Right atrium auricular region (tissue), 2 donors: ENCODE measurements around the gene ENTHD1. TPM values are rescaled to one million over a fixed set of nuclear protein-coding genes. Genes with fewer than 3 reads are reported as not detected.

Source experiments
- DNase-seq: peaks from one replicate; pipeline ENCODE4 v3.0.0-alpha.2; 2019; ENCODE audit warnings: low spot score
- H3K27ac ChIP-seq, 2 donors: fragments of 200-600 bp; sonication (generic); 1 replicate in 1 of 2; 2 replicates in 1 of 2; pipeline ENCODE4 v1.5.1; 2016 to 2019
- H3K27me3 ChIP-seq, 2 donors: fragments of 200-600 bp; sonication (generic); one replicate each; pipeline versions ENCODE4 v1.5.1 to v1.6.0; 2017 to 2019
- H3K36me3 ChIP-seq: fragments of 200-600 bp; sonication (generic); one replicate; pipeline ENCODE4 v1.5.1; 2016
- H3K4me1 ChIP-seq, 2 donors: fragments of 200-600 bp; sonication (generic); one replicate each; pipeline versions ENCODE4 v1.5.1 to v1.6.0; 2017 to 2019
- H3K4me3 ChIP-seq, 2 donors: fragments of 200-600 bp; sonication (generic); 1 replicate in 1 of 2; 2 replicates in 1 of 2; pipeline ENCODE4 v1.5.1; 2017 to 2019; ENCODE audit warnings: mild to moderate bottlenecking in 1 of 2, moderate library complexity in 1 of 2
- H3K9me3 ChIP-seq, 2 donors: fragments of 200-600 bp; sonication (generic); one replicate each; pipeline ENCODE4 v1.5.1; 2019
- total RNA-seq, 2 donors: library from RNA; depleted of rRNA; stranded (reverse); fragments of >200 nt; gene quantifications; one replicate each; pipeline ENCODE4 v1.1.0, GENCODE V29; 2016
- TF ChIP-seq, protein P1 (sequence below), 2 donors: fragments of 200-600 bp; sonication (generic); IDR thresholded peaks; one replicate each; pipeline ENCODE4 v1.5.1; 2019; ENCODE audit warnings: antibody characterized with exemption in 2 of 2

ENTHD1 gene, protein sequence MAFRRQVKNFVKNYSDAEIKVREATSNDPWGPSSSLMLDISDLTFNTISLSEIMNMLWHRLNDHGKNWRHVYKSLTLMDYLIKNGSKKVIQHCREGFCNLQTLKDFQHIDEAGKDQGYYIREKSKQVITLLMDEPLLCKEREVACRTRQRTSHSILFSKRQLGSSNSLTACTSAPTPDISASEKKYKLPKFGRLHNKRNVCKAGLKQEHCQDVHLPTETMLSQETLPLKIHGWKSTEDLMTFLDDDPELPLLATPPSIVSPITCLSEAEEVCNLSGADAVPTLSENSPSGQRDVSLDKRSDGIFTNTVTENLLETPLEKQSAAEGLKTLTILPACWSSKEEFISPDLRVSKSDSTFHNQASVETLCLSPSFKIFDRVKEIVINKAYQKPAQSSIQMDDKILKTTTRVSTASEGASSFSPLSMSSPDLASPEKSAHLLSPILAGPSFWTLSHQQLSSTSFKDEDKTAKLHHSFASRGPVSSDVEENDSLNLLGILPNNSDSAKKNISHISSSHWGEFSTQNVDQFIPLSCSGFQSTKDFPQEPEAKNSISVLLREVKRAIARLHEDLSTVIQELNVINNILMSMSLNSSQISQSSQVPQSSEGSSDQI
- not detected for total RNA-seq

DNA sequence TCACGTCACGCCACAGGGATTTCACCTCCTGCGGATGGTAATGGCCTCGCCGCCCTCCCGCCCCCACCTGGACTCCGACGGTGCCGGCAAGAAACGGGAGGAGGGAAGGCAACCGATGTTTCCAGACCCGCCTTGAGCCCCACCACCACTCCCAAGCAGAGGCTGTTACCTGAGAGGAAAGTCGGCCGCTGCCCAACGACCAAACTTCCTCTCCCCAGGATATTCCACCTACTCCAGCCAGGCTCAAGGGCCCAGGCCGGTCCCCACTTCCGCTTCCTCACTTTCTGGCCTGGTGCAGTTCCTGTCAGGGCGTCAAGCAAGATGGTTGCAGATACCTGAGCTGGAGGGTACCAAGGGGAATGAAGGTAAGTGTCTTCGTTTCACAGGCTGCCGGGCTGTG is at the start of gene ENTHD1:
ENTHD1 (minus strand) TSS at position 235 of the 400 bp plus-strand sequence. CDS start 6,012 bp downstream, outside the sequence.
- Histone ChIP-seq H3K4me1 (no peaks in the 10 kb centered on the region), H3K27ac (no peak within 1 kb of the TSS), H3K4me3 (no peak within 1 kb of the TSS), H3K36me3 (no peaks in the 10 kb centered on the region), H3K9me3 (no peaks in the 10 kb centered on the region), H3K27me3 (no peaks in the 10 kb centered on the region)
- TF ChIP-seq, protein P1, sequence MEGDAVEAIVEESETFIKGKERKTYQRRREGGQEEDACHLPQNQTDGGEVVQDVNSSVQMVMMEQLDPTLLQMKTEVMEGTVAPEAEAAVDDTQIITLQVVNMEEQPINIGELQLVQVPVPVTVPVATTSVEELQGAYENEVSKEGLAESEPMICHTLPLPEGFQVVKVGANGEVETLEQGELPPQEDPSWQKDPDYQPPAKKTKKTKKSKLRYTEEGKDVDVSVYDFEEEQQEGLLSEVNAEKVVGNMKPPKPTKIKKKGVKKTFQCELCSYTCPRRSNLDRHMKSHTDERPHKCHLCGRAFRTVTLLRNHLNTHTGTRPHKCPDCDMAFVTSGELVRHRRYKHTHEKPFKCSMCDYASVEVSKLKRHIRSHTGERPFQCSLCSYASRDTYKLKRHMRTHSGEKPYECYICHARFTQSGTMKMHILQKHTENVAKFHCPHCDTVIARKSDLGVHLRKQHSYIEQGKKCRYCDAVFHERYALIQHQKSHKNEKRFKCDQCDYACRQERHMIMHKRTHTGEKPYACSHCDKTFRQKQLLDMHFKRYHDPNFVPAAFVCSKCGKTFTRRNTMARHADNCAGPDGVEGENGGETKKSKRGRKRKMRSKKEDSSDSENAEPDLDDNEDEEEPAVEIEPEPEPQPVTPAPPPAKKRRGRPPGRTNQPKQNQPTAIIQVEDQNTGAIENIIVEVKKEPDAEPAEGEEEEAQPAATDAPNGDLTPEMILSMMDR (IDR thresholded peaks at IDR 0.05) = no peak
- DNase-seq = no peak

DNA sequence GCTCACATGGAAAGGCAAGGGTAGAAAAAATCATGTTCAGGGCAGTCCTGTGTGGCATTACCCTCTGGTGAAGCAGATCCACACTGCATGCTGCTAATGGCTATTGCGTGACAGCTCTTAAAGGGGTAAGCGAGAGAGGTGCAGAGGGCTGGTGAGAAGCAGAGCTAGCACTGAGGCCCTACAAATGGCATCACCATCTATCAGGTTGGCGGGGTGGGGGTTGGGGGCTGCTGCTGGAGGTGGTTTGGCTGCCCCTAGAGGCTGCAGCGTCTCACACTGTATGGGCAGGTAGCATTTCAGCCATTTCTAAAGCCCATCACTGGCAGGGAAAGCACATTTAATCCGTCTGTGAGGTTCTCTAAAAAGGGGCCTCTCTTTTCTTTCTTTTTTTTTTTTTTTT is 49.8 kb upstream of the ENTHD1 start:
- Histone ChIP-seq H3K27me3 (no peaks in the 10 kb centered on the region), H3K27ac (no peak overlapping the region), H3K4me3 (no peak overlapping the region), H3K9me3 (no peaks in the 10 kb centered on the region), H3K4me1 (peaks cover 0 to 6% of the 10 kb centered on the region in 2 donors), H3K36me3 (no peaks in the 10 kb centered on the region)
- DNase-seq = no peak
- TF ChIP-seq, protein P1 (IDR thresholded peaks at IDR 0.05) = no peak

DNA sequence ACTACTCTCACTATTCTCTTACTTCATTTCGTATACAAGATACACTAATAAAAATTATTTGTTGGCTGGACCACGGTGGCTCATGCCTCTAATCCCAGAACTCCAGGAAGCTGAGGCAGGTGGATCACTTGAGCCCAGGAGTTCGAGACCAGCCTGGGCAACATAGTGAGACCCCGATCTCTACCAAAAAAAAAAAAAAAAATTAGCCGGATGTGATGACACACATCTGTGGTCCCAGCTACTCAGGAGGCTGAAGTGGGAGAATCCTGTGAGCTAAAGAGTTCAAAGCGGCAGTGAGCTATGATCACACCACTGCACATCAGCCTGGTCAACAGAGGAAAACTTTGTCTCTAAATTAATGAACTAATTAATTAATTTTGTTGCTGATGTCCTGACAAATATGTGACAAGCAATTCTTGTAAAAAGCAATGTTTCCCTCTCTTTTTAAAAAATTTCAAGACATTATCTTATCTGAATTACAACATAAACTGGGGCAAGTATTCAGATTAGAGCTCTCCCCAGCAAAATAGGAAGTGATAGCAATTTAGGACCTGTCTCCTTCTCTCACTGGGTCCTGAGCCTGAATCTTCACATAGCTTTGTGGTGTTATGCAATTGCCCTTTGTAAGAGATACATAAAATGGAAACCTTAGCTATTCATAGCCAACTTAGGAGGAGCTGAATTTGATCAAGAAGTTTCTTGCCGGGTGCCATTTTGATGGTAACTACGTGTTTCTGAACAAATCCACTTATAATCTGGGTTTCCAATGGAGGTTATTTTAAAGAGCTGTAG is 49.1 kb upstream of the ENTHD1 start:
- Histone ChIP-seq H3K4me1 (peaks cover 0 to 6% of the 10 kb centered on the region in 2 donors), H3K27ac (no peak overlapping the region), H3K9me3 (no peaks in the 10 kb centered on the region), H3K4me3 (no peak overlapping the region), H3K36me3 (no peaks in the 10 kb centered on the region), H3K27me3 (no peaks in the 10 kb centered on the region)
- no peak for DNase-seq
- TF ChIP-seq, protein P1 (IDR thresholded peaks at IDR 0.05) = no peak

DNA sequence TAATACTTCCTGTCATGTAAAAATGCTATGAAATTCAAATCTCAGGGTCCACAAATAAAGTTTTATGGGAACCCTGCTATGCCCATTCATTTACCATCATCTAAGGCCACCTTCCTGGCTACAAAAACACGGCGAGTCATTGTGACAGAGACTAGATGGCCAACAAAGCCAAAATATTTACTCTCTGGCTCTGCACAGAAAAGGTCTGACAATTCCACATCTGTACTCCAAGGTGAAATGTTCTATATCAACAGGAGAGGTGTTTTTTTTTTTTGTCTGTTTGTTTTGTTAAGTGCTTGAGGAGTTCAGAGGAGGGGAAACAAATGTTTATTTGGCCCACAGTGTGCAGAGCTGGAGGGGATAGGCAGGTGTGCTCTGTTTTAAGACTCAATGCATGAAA is 48.0 kb upstream of the ENTHD1 start:
- TF ChIP-seq, protein P1 (IDR thresholded peaks at IDR 0.05) = no peak
- Histone ChIP-seq H3K4me1 (peaks cover 0 to under 1% of the 10 kb centered on the region in 2 donors), H3K4me3 (no peak overlapping the region), H3K9me3 (no peaks in the 10 kb centered on the region), H3K27me3 (no peaks in the 10 kb centered on the region), H3K36me3 (no peaks in the 10 kb centered on the region), H3K27ac (no peak overlapping the region)
- no peak for DNase-seq

DNA sequence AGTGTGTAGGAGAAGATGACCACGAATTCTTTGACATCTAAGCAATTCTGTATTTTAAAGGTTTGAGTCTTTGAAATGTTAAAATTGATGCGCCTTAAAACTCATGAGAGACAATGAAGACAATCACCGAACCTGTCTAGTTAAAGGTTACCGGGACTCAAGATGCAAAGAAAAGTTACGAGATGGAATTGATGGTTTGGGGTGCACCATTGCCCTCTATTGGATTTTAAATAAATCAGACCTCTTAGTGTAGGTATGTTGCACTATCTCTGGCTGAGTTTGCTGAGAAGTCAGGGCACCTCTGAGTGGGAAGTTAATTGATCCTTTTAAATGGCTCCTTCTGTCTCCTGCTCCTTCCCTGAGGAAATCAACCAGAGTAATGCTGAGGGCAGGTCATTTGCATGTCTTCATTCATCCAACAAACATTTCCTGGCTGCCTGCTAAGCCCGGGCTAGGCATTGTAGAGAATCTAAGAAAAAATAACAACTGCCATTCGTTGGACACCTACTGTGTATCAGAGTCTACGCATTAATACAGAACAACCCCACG is 47.3 kb upstream of the ENTHD1 start:
- H3K27me3 ChIP-seq = no peaks in the 10 kb centered on the region
- TF ChIP-seq, protein P1 (IDR thresholded peaks at IDR 0.05) = no peak
- no peak overlapping the region for H3K27ac ChIP-seq
- no peak for DNase-seq
- H3K4me3 ChIP-seq = no peak overlapping the region
- H3K9me3 ChIP-seq = no peaks in the 10 kb centered on the region
- no peaks in the 10 kb centered on the region for H3K4me1 ChIP-seq
- H3K36me3 ChIP-seq = no peaks in the 10 kb centered on the region
